ENCODE measurements around the gene HOMER2. TPM values are rescaled to one million over a fixed set of nuclear protein-coding genes. Genes with fewer than 3 reads are reported as not detected.

Gene HOMER2
- total RNA-seq, 1 donor from 2014 or later, result 18.7 TPM

- H3K27ac Mint-ChIP-seq (ENCODE audit: unreplicated experiment), result no peak overlapping the region
- no peaks in the 10 kb centered on the region for H3K9me3 Mint-ChIP-seq
- H3K27me3 Mint-ChIP-seq (ENCODE audit: low read depth), result no peaks in the 10 kb centered on the region
- H3K4me3 Mint-ChIP-seq, result no peak overlapping the region
- H3K36me3 Mint-ChIP-seq (ENCODE audit: low read depth), result no peaks in the 10 kb centered on the region
- DNase-seq (ENCODE audit: low read depth, low spot score), result no peak
- TF ChIP-seq, protein P1, sequence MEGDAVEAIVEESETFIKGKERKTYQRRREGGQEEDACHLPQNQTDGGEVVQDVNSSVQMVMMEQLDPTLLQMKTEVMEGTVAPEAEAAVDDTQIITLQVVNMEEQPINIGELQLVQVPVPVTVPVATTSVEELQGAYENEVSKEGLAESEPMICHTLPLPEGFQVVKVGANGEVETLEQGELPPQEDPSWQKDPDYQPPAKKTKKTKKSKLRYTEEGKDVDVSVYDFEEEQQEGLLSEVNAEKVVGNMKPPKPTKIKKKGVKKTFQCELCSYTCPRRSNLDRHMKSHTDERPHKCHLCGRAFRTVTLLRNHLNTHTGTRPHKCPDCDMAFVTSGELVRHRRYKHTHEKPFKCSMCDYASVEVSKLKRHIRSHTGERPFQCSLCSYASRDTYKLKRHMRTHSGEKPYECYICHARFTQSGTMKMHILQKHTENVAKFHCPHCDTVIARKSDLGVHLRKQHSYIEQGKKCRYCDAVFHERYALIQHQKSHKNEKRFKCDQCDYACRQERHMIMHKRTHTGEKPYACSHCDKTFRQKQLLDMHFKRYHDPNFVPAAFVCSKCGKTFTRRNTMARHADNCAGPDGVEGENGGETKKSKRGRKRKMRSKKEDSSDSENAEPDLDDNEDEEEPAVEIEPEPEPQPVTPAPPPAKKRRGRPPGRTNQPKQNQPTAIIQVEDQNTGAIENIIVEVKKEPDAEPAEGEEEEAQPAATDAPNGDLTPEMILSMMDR (conservative IDR thresholded peaks at IDR 0.05), result no peak
- no peaks in the 10 kb centered on the region for H3K4me1 Mint-ChIP-seq
These were observed 89.6 kb downstream of the HOMER2 start for GRCh38 chr15:82862886-82863285.

DNA sequence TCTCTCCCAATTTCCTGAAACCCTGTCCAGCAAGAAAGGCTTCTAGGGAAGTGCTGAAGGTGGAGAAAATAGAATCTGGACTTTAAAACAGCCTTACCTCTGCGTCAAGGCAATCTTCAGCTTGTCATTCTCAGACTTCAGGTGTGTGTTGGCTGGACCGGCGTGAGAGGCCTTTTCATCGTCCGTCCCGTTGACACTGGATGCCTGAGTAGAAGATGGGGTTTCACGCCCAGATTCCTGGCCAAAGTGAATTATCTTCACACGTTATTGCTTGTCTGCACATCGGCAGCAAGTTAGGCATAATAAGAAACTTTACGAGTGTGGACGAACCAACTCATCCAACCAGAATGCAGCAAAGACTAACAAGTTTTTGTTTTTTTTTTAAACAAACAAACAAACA, 93.6 kb downstream of the HOMER2 start:
- Mint-ChIP-seq H3K27ac (ENCODE audit: unreplicated experiment) (no peak overlapping the region), H3K27me3 (ENCODE audit: low read depth) (no peaks in the 10 kb centered on the region), H3K36me3 (ENCODE audit: low read depth) (no peaks in the 10 kb centered on the region)

GRCh38 chr15:82856397-82857170, 95.9 kb downstream of the HOMER2 start:
- Mint-ChIP-seq H3K27ac (ENCODE audit: unreplicated experiment) (no peak overlapping the region), H3K36me3 (ENCODE audit: low read depth) (no peaks in the 10 kb centered on the region), H3K9me3 (no peaks in the 10 kb centered on the region), H3K4me3 (no peak overlapping the region), H3K4me1 (peaks cover 19% of the 10 kb centered on the region), H3K27me3 (ENCODE audit: low read depth) (no peaks in the 10 kb centered on the region)
- TF ChIP-seq, protein P1 (conservative IDR thresholded peaks at IDR 0.05), result no peak
- no peak for DNase-seq (ENCODE audit: low read depth, low spot score)

More for the DNA sequence above, 93.6 kb downstream of the HOMER2 start:
- Mint-ChIP-seq H3K4me3 (no peak overlapping the region), H3K4me1 (peaks cover 13% of the 10 kb centered on the region), H3K9me3 (no peaks in the 10 kb centered on the region)
- TF ChIP-seq, protein P1 (conservative IDR thresholded peaks at IDR 0.05), result no peak
- DNase-seq (ENCODE audit: low read depth, low spot score), result no peak

GRCh38 chr15:82855286-82856100, 97.0 kb downstream of the HOMER2 start:
- Mint-ChIP-seq H3K36me3 (ENCODE audit: low read depth) (no peaks in the 10 kb centered on the region), H3K4me3 (no peak overlapping the region), H3K27me3 (ENCODE audit: low read depth) (no peaks in the 10 kb centered on the region), H3K27ac (ENCODE audit: unreplicated experiment) (peak overlapping the region; percentile 45), H3K9me3 (no peaks in the 10 kb centered on the region), H3K4me1 (peaks cover 29% of the 10 kb centered on the region)
- TF ChIP-seq, protein P1 (conservative IDR thresholded peaks at IDR 0.05), result no peak
- DNase-seq (ENCODE audit: low read depth, low spot score), result no peak

GRCh38 chr15:82854554-82854953, 98.0 kb downstream of the HOMER2 start:
- peaks cover 38% of the 10 kb centered on the region for H3K4me1 Mint-ChIP-seq

More at GRCh38 chr15:82854554-82854953, 98.0 kb downstream of the HOMER2 start:
- TF ChIP-seq, protein P1 (conservative IDR thresholded peaks at IDR 0.05), result no peak
- DNase-seq (ENCODE audit: low read depth, low spot score), result no peak
- H3K9me3 Mint-ChIP-seq, result no peaks in the 10 kb centered on the region
- no peaks in the 10 kb centered on the region for H3K27me3 Mint-ChIP-seq (ENCODE audit: low read depth)
- no peak overlapping the region for H3K27ac Mint-ChIP-seq (ENCODE audit: unreplicated experiment)
- H3K36me3 Mint-ChIP-seq (ENCODE audit: low read depth), result no peaks in the 10 kb centered on the region
- no peak overlapping the region for H3K4me3 Mint-ChIP-seq
